ENCODE results near the gene NDUFA3.

The NDUFA3 gene

GRCh38 chr19:54147676-54148075 lies 45.0 kb downstream of the NDUFA3 start:
- Histone ChIP-seq H3K4me1 (ENCODE audit: control insufficient read depth, insufficient read depth, low read length) (no peaks in the 10 kb centered on the region), H3K9me3 (replicated peaks; ENCODE audit: low read length) (no peaks in the 10 kb centered on the region), H3K4me2 (ENCODE audit: low read length) (no peak overlapping the region), H3K4me3 (ENCODE audit: low read length) (no peak overlapping the region), H3K9ac (ENCODE audit: low read depth, low read length) (no peak overlapping the region), H3K27me3 (ENCODE audit: control insufficient read depth, insufficient read depth, low read length) (no peaks in the 10 kb centered on the region), H3K36me3 (ENCODE audit: insufficient read depth, low read length) (peaks cover 90% of the 10 kb centered on the region)

- no peaks in the 10 kb centered on the region for H3K27me3 ChIP-seq (ENCODE audit: control insufficient read depth, insufficient read depth, low read length)
- H3K4me2 ChIP-seq (ENCODE audit: low read length), result no peak overlapping the region
- H3K36me3 ChIP-seq (ENCODE audit: insufficient read depth, low read length), result peaks cover 90% of the 10 kb centered on the region
- no peaks in the 10 kb centered on the region for H3K9me3 ChIP-seq (replicated peaks; ENCODE audit: low read length)
- H3K4me3 ChIP-seq (ENCODE audit: low read length), result no peak overlapping the region
- H3K4me1 ChIP-seq (ENCODE audit: control insufficient read depth, insufficient read depth, low read length), result peaks cover 3% of the 10 kb centered on the region
- no peak overlapping the region for H3K9ac ChIP-seq (ENCODE audit: low read depth, low read length)
Observed at GRCh38 chr19:54148158-54148557, 45.5 kb downstream of the NDUFA3 start.

GRCh38 chr19:54149021-54149812 lies 46.6 kb downstream of the NDUFA3 start:
- Histone ChIP-seq H3K27me3 (ENCODE audit: control insufficient read depth, insufficient read depth, low read length) (no peaks in the 10 kb centered on the region), H3K4me2 (ENCODE audit: low read length) (no peak overlapping the region), H3K9ac (ENCODE audit: low read depth, low read length) (no peak overlapping the region), H3K4me3 (ENCODE audit: low read length) (no peak overlapping the region), H3K4me1 (ENCODE audit: control insufficient read depth, insufficient read depth, low read length) (peaks cover 13% of the 10 kb centered on the region), H3K9me3 (replicated peaks; ENCODE audit: low read length) (no peaks in the 10 kb centered on the region), H3K36me3 (ENCODE audit: insufficient read depth, low read length) (peaks cover 90% of the 10 kb centered on the region)

- no peaks in the 10 kb centered on the region for H3K27me3 ChIP-seq (ENCODE audit: control insufficient read depth, insufficient read depth, low read length)
- H3K36me3 ChIP-seq (ENCODE audit: insufficient read depth, low read length), result peaks cover 85% of the 10 kb centered on the region
- H3K9me3 ChIP-seq (replicated peaks; ENCODE audit: low read length), result no peaks in the 10 kb centered on the region
- H3K4me2 ChIP-seq (ENCODE audit: low read length), result no peak overlapping the region
- H3K4me3 ChIP-seq (ENCODE audit: low read length), result no peak overlapping the region
- no peak overlapping the region for H3K9ac ChIP-seq (ENCODE audit: low read depth, low read length)
- H3K4me1 ChIP-seq (ENCODE audit: control insufficient read depth, insufficient read depth, low read length), result peaks cover 23% of the 10 kb centered on the region
Observed at GRCh38 chr19:54151362-54152035, 48.8 kb downstream of the NDUFA3 start.

GRCh38 chr19:54152267-54152666 lies 49.6 kb downstream of the NDUFA3 start:
- no peak overlapping the region for H3K4me2 ChIP-seq (ENCODE audit: low read length)
- no peak overlapping the region for H3K9ac ChIP-seq (ENCODE audit: low read depth, low read length)
- no peaks in the 10 kb centered on the region for H3K27me3 ChIP-seq (ENCODE audit: control insufficient read depth, insufficient read depth, low read length)
- peaks cover 84% of the 10 kb centered on the region for H3K36me3 ChIP-seq (ENCODE audit: insufficient read depth, low read length)
- no peaks in the 10 kb centered on the region for H3K9me3 ChIP-seq (replicated peaks; ENCODE audit: low read length)
- peaks cover 23% of the 10 kb centered on the region for H3K4me1 ChIP-seq (ENCODE audit: control insufficient read depth, insufficient read depth, low read length)
- no peak overlapping the region for H3K4me3 ChIP-seq (ENCODE audit: low read length)

- H3K4me2 ChIP-seq (ENCODE audit: low read length), result no peak overlapping the region
- H3K9ac ChIP-seq (ENCODE audit: low read depth, low read length), result no peak overlapping the region
- H3K4me3 ChIP-seq (ENCODE audit: low read length), result no peak overlapping the region
- H3K27me3 ChIP-seq (ENCODE audit: control insufficient read depth, insufficient read depth, low read length), result no peaks in the 10 kb centered on the region
- H3K4me1 ChIP-seq (ENCODE audit: control insufficient read depth, insufficient read depth, low read length), result peaks cover 24% of the 10 kb centered on the region
- no peaks in the 10 kb centered on the region for H3K9me3 ChIP-seq (replicated peaks; ENCODE audit: low read length)
- H3K36me3 ChIP-seq (ENCODE audit: insufficient read depth, low read length), result peaks cover 78% of the 10 kb centered on the region
Observed at GRCh38 chr19:54152878-54153524, 50.3 kb downstream of the NDUFA3 start.

- Histone ChIP-seq H3K27me3 (ENCODE audit: control insufficient read depth, insufficient read depth, low read length) (no peaks in the 10 kb centered on the region), H3K4me1 (ENCODE audit: control insufficient read depth, insufficient read depth, low read length) (peaks cover 33% of the 10 kb centered on the region), H3K9ac (ENCODE audit: low read depth, low read length) (peak overlapping the region; percentile 37), H3K9me3 (replicated peaks; ENCODE audit: low read length) (no peaks in the 10 kb centered on the region), H3K36me3 (ENCODE audit: insufficient read depth, low read length) (peaks cover 81% of the 10 kb centered on the region), H3K4me2 (ENCODE audit: low read length) (no peak overlapping the region), H3K4me3 (ENCODE audit: low read length) (no peak overlapping the region)
Observed at GRCh38 chr19:54153731-54154326, 51.2 kb downstream of the NDUFA3 start.

GRCh38 chr19:54154603-54155345 lies 52.1 kb downstream of the NDUFA3 start:
- Histone ChIP-seq H3K4me1 (ENCODE audit: control insufficient read depth, insufficient read depth, low read length) (peaks cover 37% of the 10 kb centered on the region), H3K4me2 (ENCODE audit: low read length) (no peak overlapping the region), H3K9me3 (replicated peaks; ENCODE audit: low read length) (no peaks in the 10 kb centered on the region), H3K4me3 (ENCODE audit: low read length) (no peak overlapping the region), H3K36me3 (ENCODE audit: insufficient read depth, low read length) (peaks cover 71% of the 10 kb centered on the region), H3K9ac (ENCODE audit: low read depth, low read length) (peak overlapping the region; percentile 37), H3K27me3 (ENCODE audit: control insufficient read depth, insufficient read depth, low read length) (no peaks in the 10 kb centered on the region)

GRCh38 chr19:54155694-54156093 lies 53.0 kb downstream of the NDUFA3 start:
- H3K4me1 ChIP-seq (ENCODE audit: control insufficient read depth, insufficient read depth, low read length), result peaks cover 43% of the 10 kb centered on the region
- no peaks in the 10 kb centered on the region for H3K9me3 ChIP-seq (replicated peaks; ENCODE audit: low read length)
- H3K27me3 ChIP-seq (ENCODE audit: control insufficient read depth, insufficient read depth, low read length), result no peaks in the 10 kb centered on the region
- H3K4me2 ChIP-seq (ENCODE audit: low read length), result no peak overlapping the region
- H3K4me3 ChIP-seq (ENCODE audit: low read length), result no peak overlapping the region
- H3K36me3 ChIP-seq (ENCODE audit: insufficient read depth, low read length), result peaks cover 64% of the 10 kb centered on the region
- no peak overlapping the region for H3K9ac ChIP-seq (ENCODE audit: low read depth, low read length)

- Histone ChIP-seq H3K36me3 (ENCODE audit: insufficient read depth, low read length) (peaks cover 57% of the 10 kb centered on the region), H3K27me3 (ENCODE audit: control insufficient read depth, insufficient read depth, low read length) (no peaks in the 10 kb centered on the region), H3K9ac (ENCODE audit: low read depth, low read length) (no peak overlapping the region), H3K4me1 (ENCODE audit: control insufficient read depth, insufficient read depth, low read length) (peaks cover 47% of the 10 kb centered on the region), H3K4me3 (ENCODE audit: low read length) (no peak overlapping the region), H3K4me2 (ENCODE audit: low read length) (no peak overlapping the region), H3K9me3 (replicated peaks; ENCODE audit: low read length) (no peaks in the 10 kb centered on the region)
Observed at GRCh38 chr19:54156490-54156889, 53.8 kb downstream of the NDUFA3 start.

- Histone ChIP-seq H3K9ac (ENCODE audit: low read depth, low read length) (no peak overlapping the region), H3K9me3 (replicated peaks; ENCODE audit: low read length) (no peaks in the 10 kb centered on the region), H3K36me3 (ENCODE audit: insufficient read depth, low read length) (peaks cover 53% of the 10 kb centered on the region), H3K4me1 (ENCODE audit: control insufficient read depth, insufficient read depth, low read length) (peaks cover 47% of the 10 kb centered on the region), H3K27me3 (ENCODE audit: control insufficient read depth, insufficient read depth, low read length) (no peaks in the 10 kb centered on the region), H3K4me2 (ENCODE audit: low read length) (no peak overlapping the region), H3K4me3 (ENCODE audit: low read length) (no peak overlapping the region)
Observed at GRCh38 chr19:54156953-54157352, 54.3 kb downstream of the NDUFA3 start.
